GM21529 (cell line): ENCODE measurements around the gene FOXA3.

Experiments used
- ATAC-seq: cut with Tn5 transposase; IDR thresholded peaks from one replicate; pipeline ENCODE4 v1.9.1; 2021; ENCODE audit not compliant: unreplicated experiment

FOXA3 gene

GRCh38 chr19:45863840-45864628 is at the start of gene FOXA3:
Gene FOXA3, plus strand, starts transcription at chr19:45864326. Its CDS starts 131 bp downstream, at chr19:45864457.
- ATAC-seq, result peak; percentile 44

- ATAC-seq, result no peak
These were observed 49.2 kb upstream of the FOXA3 start, which contains the start of gene RSPH6A for GRCh38 chr19:45814851-45815480. Gene RSPH6A, minus strand, starts transcription at chr19:45815308. Its CDS starts 132 bp downstream, at chr19:45815176.

GRCh38 chr19:45815481-45816216 is 48.5 kb upstream of the FOXA3 start:
- ATAC-seq, result no peak

- ATAC-seq, result no peak
These were observed 47.7 kb upstream of the FOXA3 start for GRCh38 chr19:45816236-45817009.

GRCh38 chr19:45817010-45817724 is 47.0 kb upstream of the FOXA3 start:
- peak; percentile 89 for ATAC-seq

GRCh38 chr19:45817725-45818301 is 46.3 kb upstream of the FOXA3 start:
- no peak for ATAC-seq

- ATAC-seq, result no peak
These were observed 44.4 kb upstream of the FOXA3 start for GRCh38 chr19:45819769-45820168.

GRCh38 chr19:45820413-45821102 is 43.6 kb upstream of the FOXA3 start:
- ATAC-seq, result no peak

GRCh38 chr19:45821103-45821521 is 43.0 kb upstream of the FOXA3 start:
- ATAC-seq, result no peak

- ATAC-seq, result no peak
These were observed 42.6 kb upstream of the FOXA3 start for GRCh38 chr19:45821570-45821969.

GRCh38 chr19:45822716-45823115 is 41.4 kb upstream of the FOXA3 start:
- ATAC-seq, result no peak

GRCh38 chr19:45823182-45823581 is 40.9 kb upstream of the FOXA3 start:
- no peak for ATAC-seq

- ATAC-seq, result no peak
These were observed 40.1 kb upstream of the FOXA3 start for GRCh38 chr19:45824041-45824471.

- no peak for ATAC-seq
These were observed 39.4 kb upstream of the FOXA3 start for GRCh38 chr19:45824531-45825262.

- ATAC-seq, result no peak
These were observed 38.9 kb upstream of the FOXA3 start for GRCh38 chr19:45825263-45825605.

- no peak for ATAC-seq
These were observed 37.9 kb upstream of the FOXA3 start for GRCh38 chr19:45825917-45826893.

- no peak for ATAC-seq
These were observed 37.2 kb upstream of the FOXA3 start for GRCh38 chr19:45826934-45827333.
